BJ (cell line): Measurements from ENCODE around the gene PEX10. TPM values are rescaled to one million over a fixed set of nuclear protein-coding genes. Genes with fewer than 3 reads are reported as not detected.

Experiments
- CTCF ChIA-PET: fragments of 350-600 bp; formaldehyde crosslinking; extraction: SDS; loops from one replicate; lab custom pipeline; 2021; ENCODE audit warnings: antibody characterized with exemption, inconsistent platforms; lab: Yijun Ruan, JAX
- POLR2A ChIA-PET: fragments of 300-600 bp; sonication (Branson Sonifier 250); formaldehyde crosslinking; extraction: SDS; loops from one replicate; lab custom pipeline; 2021; ENCODE audit warnings: antibody characterized with exemption; lab: Charles Lee
- DNase-seq: peaks from one replicate; pipeline ENCODE4 v3.0.0-alpha.2; 2011; ENCODE audit warnings: low read depth
- H3K27me3 ChIP-seq: 2 replicates; pipeline ENCODE4 v1.6.0; 2011; ENCODE audit warnings: low read length; ENCODE audit not compliant: control insufficient read depth, insufficient read depth
- H3K36me3 ChIP-seq: 2 replicates; pipeline ENCODE4 v1.5.1; 2011; ENCODE audit warnings: low read length; ENCODE audit not compliant: control insufficient read depth, insufficient read depth
- H3K4me3 ChIP-seq: 2 replicates; pipeline ENCODE4 v1.5.1; 2011; ENCODE audit warnings: low read depth, mild to moderate bottlenecking, control low read depth, low read length
- CTCF ChIP-seq: IDR thresholded peaks from 2 replicates; pipeline ENCODE4 v1.5.1; 2011; ENCODE audit warnings: low read depth, mild to moderate bottlenecking, control low read depth, inconsistent platforms, low read length, moderate library complexity; ENCODE audit not compliant: insufficient read depth
- polyA plus RNA-seq: library from polyadenylated mRNA; depleted of rRNA; stranded (reverse); fragments of >200 nt; gene quantifications from 2 replicates; pipeline ENCODE4 v1.2.3, GENCODE V29; 2011

Gene PEX10
- polyA plus RNA-seq, 1 experiment = 23.6 TPM

- no peaks in the 10 kb centered on the region for H3K36me3 ChIP-seq
- no peak for TF ChIP-seq CTCF
- no peak overlapping the region for H3K4me3 ChIP-seq
- POLR2A ChIA-PET = no interaction called here
- CTCF ChIA-PET = interaction anchor here (0.8 kb wide), 1 partner anchor 163 kb away, joined by 3 read pairs; the partner anchor contains the start of gene FAAP20
- no peak for DNase-seq
- no peaks in the 10 kb centered on the region for H3K27me3 ChIP-seq
Measured at GRCh38 chr1:2358072-2358471, 54.3 kb downstream of the PEX10 start.

- TF ChIP-seq CTCF = no peak
- ChIA-PET POLR2A (no interaction called here), CTCF (interaction anchor here (0.7 kb wide), 1 partner anchor 11 kb away, joined by 3 read pairs; no protein-coding TSS in a partner anchor)
- no peak for DNase-seq
- Histone ChIP-seq H3K4me3 (no peak overlapping the region), H3K27me3 (no peaks in the 10 kb centered on the region), H3K36me3 (no peaks in the 10 kb centered on the region)
Measured at GRCh38 chr1:2356911-2357845, 55.2 kb downstream of the PEX10 start.

- Histone ChIP-seq H3K4me3 (no peak overlapping the region), H3K27me3 (no peaks in the 10 kb centered on the region), H3K36me3 (no peaks in the 10 kb centered on the region)
- ChIA-PET CTCF (no interaction called here), POLR2A (no interaction called here)
- TF ChIP-seq CTCF = no peak
- DNase-seq = no peak
Measured at GRCh38 chr1:2356401-2356800, 56.0 kb downstream of the PEX10 start.

- DNase-seq = no peak
- Histone ChIP-seq H3K36me3 (no peaks in the 10 kb centered on the region), H3K27me3 (no peaks in the 10 kb centered on the region), H3K4me3 (no peak overlapping the region)
- TF ChIP-seq CTCF = no peak
- ChIA-PET POLR2A (no interaction called here), CTCF (no interaction called here)
Measured at GRCh38 chr1:2355373-2356261, 56.7 kb downstream of the PEX10 start.
